ENCODE measurements around the gene MAP7. TPM values are rescaled to one million over a fixed set of nuclear protein-coding genes. Genes with fewer than 3 reads are reported as not detected.

Gene MAP7
- total RNA-seq, 4 donors from 2014 or later, result 0.29 to 6.8 (median 1.1) TPM

DNA sequence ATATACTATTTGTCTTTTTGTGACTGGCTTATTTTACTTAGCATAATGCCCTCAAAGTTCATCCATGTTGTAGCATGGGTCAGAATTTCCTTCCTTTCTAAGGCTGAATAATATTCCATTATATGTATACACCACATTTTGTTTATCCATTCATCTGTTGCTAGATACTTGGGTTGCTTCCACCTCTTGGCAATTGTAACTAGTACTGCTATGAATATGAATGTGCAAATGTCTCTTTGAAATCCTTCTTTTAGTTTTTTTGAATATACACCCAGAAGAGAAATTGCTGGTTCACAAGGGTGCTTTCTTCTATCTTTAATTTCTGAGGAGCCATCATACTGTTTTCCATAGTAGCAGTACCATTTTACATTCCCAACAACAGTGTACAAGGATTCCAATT is 21.3 kb upstream of the MAP7 start:
- no peaks in the 10 kb centered on the region for H3K27me3 ChIP-seq
- H3K36me3 ChIP-seq, result no peaks in the 10 kb centered on the region
- H3K4me1 ChIP-seq, result no peaks in the 10 kb centered on the region
- no peak for DNase-seq
- intact Hi-C loops (cut with DNase I; ENCODE audit: low total_unique reads), result no loop called here
- TF ChIP-seq, protein P1, sequence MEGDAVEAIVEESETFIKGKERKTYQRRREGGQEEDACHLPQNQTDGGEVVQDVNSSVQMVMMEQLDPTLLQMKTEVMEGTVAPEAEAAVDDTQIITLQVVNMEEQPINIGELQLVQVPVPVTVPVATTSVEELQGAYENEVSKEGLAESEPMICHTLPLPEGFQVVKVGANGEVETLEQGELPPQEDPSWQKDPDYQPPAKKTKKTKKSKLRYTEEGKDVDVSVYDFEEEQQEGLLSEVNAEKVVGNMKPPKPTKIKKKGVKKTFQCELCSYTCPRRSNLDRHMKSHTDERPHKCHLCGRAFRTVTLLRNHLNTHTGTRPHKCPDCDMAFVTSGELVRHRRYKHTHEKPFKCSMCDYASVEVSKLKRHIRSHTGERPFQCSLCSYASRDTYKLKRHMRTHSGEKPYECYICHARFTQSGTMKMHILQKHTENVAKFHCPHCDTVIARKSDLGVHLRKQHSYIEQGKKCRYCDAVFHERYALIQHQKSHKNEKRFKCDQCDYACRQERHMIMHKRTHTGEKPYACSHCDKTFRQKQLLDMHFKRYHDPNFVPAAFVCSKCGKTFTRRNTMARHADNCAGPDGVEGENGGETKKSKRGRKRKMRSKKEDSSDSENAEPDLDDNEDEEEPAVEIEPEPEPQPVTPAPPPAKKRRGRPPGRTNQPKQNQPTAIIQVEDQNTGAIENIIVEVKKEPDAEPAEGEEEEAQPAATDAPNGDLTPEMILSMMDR (IDR thresholded peaks at IDR 0.05), result no peak
- TF ChIP-seq POLR2A (IDR thresholded peaks at IDR 0.05), result no peak
- no peak overlapping the region for H3K27ac ChIP-seq
- H3K9me3 ChIP-seq, result no peaks in the 10 kb centered on the region
- H3K4me3 ChIP-seq, result no peak overlapping the region

DNA sequence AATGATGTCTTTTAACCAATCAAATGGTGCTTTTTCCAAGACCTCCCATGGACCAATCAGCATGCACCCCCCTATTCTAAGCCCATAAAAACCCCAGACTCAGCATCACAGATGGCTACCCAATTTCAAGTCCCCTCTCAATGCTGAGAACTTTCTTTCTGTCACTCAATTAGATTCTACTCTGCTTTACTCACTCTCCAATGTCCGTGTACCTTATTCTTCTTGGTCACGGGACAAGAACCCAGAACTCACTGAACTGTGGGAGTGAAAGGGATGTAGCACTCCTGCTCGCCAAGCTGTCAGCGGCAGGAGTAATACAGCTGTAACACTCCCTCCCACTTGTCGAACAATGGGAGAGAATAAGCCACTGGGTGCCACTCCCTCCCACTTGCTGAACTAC is 20.8 kb upstream of the MAP7 start:
- no peak overlapping the region for H3K4me3 ChIP-seq
- intact Hi-C loops (cut with DNase I; ENCODE audit: low total_unique reads), result no loop called here

DNA sequence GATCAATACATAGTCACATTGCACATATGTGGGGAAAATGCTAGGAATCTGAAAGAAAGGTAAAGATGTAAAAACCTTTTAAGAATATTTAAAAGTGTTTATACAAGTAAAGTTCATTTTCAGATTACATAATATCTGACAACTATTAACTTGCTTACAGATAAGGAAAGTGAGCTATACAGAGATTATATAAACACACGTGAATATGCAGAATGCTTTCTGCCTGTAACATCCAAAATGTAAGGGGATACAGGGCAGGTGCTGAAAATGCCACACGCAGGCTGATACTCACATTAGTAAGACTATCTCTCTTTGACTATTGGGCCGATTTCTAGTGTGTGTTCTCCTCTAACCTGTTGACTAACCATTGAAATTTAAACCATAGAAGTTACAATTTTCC is 17.9 kb upstream of the MAP7 start:
- Histone ChIP-seq H3K4me1 (no peaks in the 10 kb centered on the region), H3K27ac (no peak overlapping the region), H3K27me3 (no peaks in the 10 kb centered on the region), H3K4me3 (no peak overlapping the region), H3K9me3 (no peaks in the 10 kb centered on the region), H3K36me3 (no peaks in the 10 kb centered on the region)
- no peak for DNase-seq
- TF ChIP-seq, protein P1 (IDR thresholded peaks at IDR 0.05), result no peak
- no peak for TF ChIP-seq POLR2A (IDR thresholded peaks at IDR 0.05)
- intact Hi-C loops (cut with DNase I; ENCODE audit: low total_unique reads), result no loop called here

More for the DNA sequence above, 20.8 kb upstream of the MAP7 start:
- Histone ChIP-seq H3K4me1 (no peaks in the 10 kb centered on the region), H3K9me3 (no peaks in the 10 kb centered on the region), H3K27me3 (no peaks in the 10 kb centered on the region), H3K27ac (no peak overlapping the region), H3K36me3 (no peaks in the 10 kb centered on the region)
- DNase-seq, result no peak
- TF ChIP-seq, protein P1 (IDR thresholded peaks at IDR 0.05), result no peak
- TF ChIP-seq POLR2A (IDR thresholded peaks at IDR 0.05), result no peak

DNA sequence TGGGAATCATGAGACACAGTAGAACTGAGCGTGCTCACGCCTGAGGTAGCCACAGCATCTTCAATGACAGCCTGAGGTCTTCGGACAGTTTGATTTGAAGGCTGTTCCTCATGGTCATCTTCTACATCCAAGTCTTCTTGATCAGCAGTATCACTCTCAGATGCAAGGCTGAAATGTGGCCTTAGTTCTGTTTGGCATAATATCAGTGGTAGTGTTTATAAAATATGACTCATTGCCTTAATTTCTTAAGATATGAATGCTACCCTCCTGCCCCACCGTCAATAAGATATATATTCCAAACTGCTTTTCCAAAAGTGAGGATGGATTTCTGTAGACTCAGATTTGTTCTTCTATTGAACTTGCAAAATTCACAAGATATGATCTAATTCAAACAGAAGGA is 17.5 kb upstream of the MAP7 start:
- no peak overlapping the region for H3K27ac ChIP-seq
- H3K27me3 ChIP-seq, result no peaks in the 10 kb centered on the region
- no peaks in the 10 kb centered on the region for H3K36me3 ChIP-seq
- H3K4me1 ChIP-seq, result no peaks in the 10 kb centered on the region
- H3K4me3 ChIP-seq, result no peak overlapping the region
- TF ChIP-seq POLR2A (IDR thresholded peaks at IDR 0.05), result no peak
- TF ChIP-seq, protein P1 (IDR thresholded peaks at IDR 0.05), result no peak
- no peak for DNase-seq
- intact Hi-C loops (cut with DNase I; ENCODE audit: low total_unique reads), result no loop called here
- no peaks in the 10 kb centered on the region for H3K9me3 ChIP-seq

GRCh38 chr6:136566851-136567250 is 16.6 kb upstream of the MAP7 start:
- Histone ChIP-seq H3K27ac (no peak overlapping the region), H3K9me3 (no peaks in the 10 kb centered on the region), H3K4me3 (no peak overlapping the region), H3K36me3 (no peaks in the 10 kb centered on the region), H3K4me1 (no peaks in the 10 kb centered on the region), H3K27me3 (no peaks in the 10 kb centered on the region)
- no peak for TF ChIP-seq POLR2A (IDR thresholded peaks at IDR 0.05)
- TF ChIP-seq, protein P1 (IDR thresholded peaks at IDR 0.05), result no peak
- intact Hi-C loops (cut with DNase I; ENCODE audit: low total_unique reads), result no loop called here
- DNase-seq, result no peak
